Suprapubic skin (tissue), 4 donors: ENCODE results near the gene CDHR5. TPM values are rescaled to one million over a fixed set of nuclear protein-coding genes. Genes with fewer than 3 reads are reported as not detected.

Experiments used
- DNase-seq, 2 donors: peaks; one replicate each; pipeline ENCODE4 v3.0.0-alpha.2; 2019; ENCODE audit warnings: low spot score in 2 of 2
- H3K27ac ChIP-seq: fragments of 200-600 bp; sonication (generic); one replicate; pipeline ENCODE4 v1.5.1; 2019
- H3K27me3 ChIP-seq: fragments of 200-600 bp; sonication (generic); one replicate; pipeline ENCODE4 v1.5.1; 2019
- H3K36me3 ChIP-seq: fragments of 200-600 bp; sonication (generic); one replicate; pipeline ENCODE4 v1.5.1; 2019
- H3K4me1 ChIP-seq: fragments of 200-600 bp; sonication (generic); one replicate; pipeline ENCODE4 v1.5.1; 2019
- H3K4me3 ChIP-seq: fragments of 200-600 bp; sonication (generic); one replicate; pipeline ENCODE4 v1.5.1; 2019; ENCODE audit warnings: mild to moderate bottlenecking
- H3K9me3 ChIP-seq: fragments of 200-600 bp; sonication (generic); one replicate; pipeline ENCODE4 v1.5.1; 2019
- CTCF ChIP-seq, 2 donors: fragments of 200-600 bp in 1 of 2; fragments of 450-650 bp in 1 of 2; sonication (generic) in 1 of 2; IDR thresholded peaks; one replicate each; pipeline ENCODE4 v1.5.1; 2016 to 2019; ENCODE audit warnings: antibody characterized with exemption in 2 of 2, mild to moderate bottlenecking in 1 of 2, moderate library complexity in 1 of 2
- EP300 ChIP-seq: sonication (generic); formaldehyde crosslinking; IDR thresholded peaks from one replicate; pipeline ENCODE4 v1.6.1; 2017; ENCODE audit warnings: antibody characterized with exemption
- POLR2A ChIP-seq, 2 donors: fragments of 450-650 bp; IDR thresholded peaks; one replicate each; pipeline ENCODE4 v1.6.1; 2017; ENCODE audit warnings: antibody characterized with exemption in 2 of 2, mild to moderate bottlenecking in 2 of 2, moderate library complexity in 2 of 2
- POLR2AphosphoS5 ChIP-seq, 3 donors: sonication (generic); formaldehyde crosslinking; IDR thresholded peaks; one replicate each; pipeline ENCODE4 v1.6.1; 2017; ENCODE audit warnings: antibody characterized with exemption in 3 of 3
- WGBS: methylation state at CpG from one replicate; pipeline ENCODE4 v1.1.5; 2018; 5-methylcytosine and 5-hydroxymethylcytosine counted together
- total RNA-seq, 4 donors: library from RNA; depleted of rRNA; stranded (reverse); fragments of >200 nt; gene quantifications; one replicate each; pipeline ENCODE4 v1.1.0, GENCODE V29; 2016

CDHR5 gene
- total RNA-seq, 4 donors from 2014 or later, result 0.53 to 1.1 TPM; not detected in 2

GRCh38 chr11:613369-613968 lies 11.3 kb downstream of the CDHR5 start:
- Histone ChIP-seq H3K27ac (peak overlapping the region; percentile 86), H3K36me3 (peaks cover 49% of the 10 kb centered on the region), H3K27me3 (no peaks in the 10 kb centered on the region), H3K4me3 (peak overlapping the region; percentile 79), H3K4me1 (peaks cover 51% of the 10 kb centered on the region), H3K9me3 (no peaks in the 10 kb centered on the region)
- WGBS, result 42% methylated on average over 25 of the region's 36 CpGs
- peak; percentile 86 to 92 for DNase-seq
- TF ChIP-seq POLR2AphosphoS5 (IDR thresholded peaks at IDR 0.05), result no peak
- no peak for TF ChIP-seq EP300
- TF ChIP-seq POLR2A (IDR thresholded peaks at IDR 0.05), result no peak
- TF ChIP-seq CTCF (IDR thresholded peaks at IDR 0.05), result no peak

- Histone ChIP-seq H3K27me3 (no peaks in the 10 kb centered on the region), H3K9me3 (no peaks in the 10 kb centered on the region), H3K4me1 (peaks cover 51% of the 10 kb centered on the region), H3K27ac (no peak overlapping the region), H3K4me3 (no peak overlapping the region), H3K36me3 (peaks cover 55% of the 10 kb centered on the region)
- TF ChIP-seq EP300 (no peak), POLR2AphosphoS5 (IDR thresholded peaks at IDR 0.05) (no peak), CTCF (IDR thresholded peaks at IDR 0.05) (no peak), POLR2A (IDR thresholded peaks at IDR 0.05) (no peak)
- DNase-seq, result peak in 1 of 2 donors; percentile 64
- 91% methylated on average over 4 of the region's 10 CpGs for WGBS
Measured at GRCh38 chr11:612961-613300, 11.8 kb downstream of the CDHR5 start.

GRCh38 chr11:612201-612960 lies 12.4 kb downstream of the CDHR5 start:
- DNase-seq, result peak in 1 of 2 donors; percentile 73
- Histone ChIP-seq H3K27ac (peak overlapping the region; percentile 15), H3K27me3 (no peaks in the 10 kb centered on the region), H3K36me3 (peaks cover 60% of the 10 kb centered on the region), H3K4me1 (peaks cover 51% of the 10 kb centered on the region), H3K9me3 (no peaks in the 10 kb centered on the region), H3K4me3 (no peak overlapping the region)
- TF ChIP-seq EP300, result no peak
- TF ChIP-seq POLR2AphosphoS5 (IDR thresholded peaks at IDR 0.05), result no peak
- TF ChIP-seq CTCF (IDR thresholded peaks at IDR 0.05), result no peak
- TF ChIP-seq POLR2A (IDR thresholded peaks at IDR 0.05), result no peak
- WGBS, result 42% methylated on average over 10 of the region's 27 CpGs

- Histone ChIP-seq H3K4me3 (no peak overlapping the region), H3K27ac (no peak overlapping the region), H3K9me3 (no peaks in the 10 kb centered on the region), H3K36me3 (peaks cover 71% of the 10 kb centered on the region), H3K27me3 (no peaks in the 10 kb centered on the region), H3K4me1 (peaks cover 55% of the 10 kb centered on the region)
- WGBS, result 84% methylated on average over 39 of the region's 49 CpGs
- DNase-seq, result no peak
- TF ChIP-seq CTCF (IDR thresholded peaks at IDR 0.05) (no peak), POLR2AphosphoS5 (IDR thresholded peaks at IDR 0.05) (no peak), EP300 (no peak), POLR2A (IDR thresholded peaks at IDR 0.05) (no peak)
Measured at GRCh38 chr11:611001-611996, 13.5 kb downstream of the CDHR5 start.
